Embryonic facial prominence (tissue), 1 donor: ENCODE results near the gene RET.

Experiments
- DNase-seq: peaks from one replicate; pipeline ENCODE4 v3.0.0-alpha.2; 2016; ENCODE audit errors: extremely low spot score

RET gene

GRCh38 chr10:43120116-43120928, 43.5 kb downstream of the RET start:
- no peak for DNase-seq

GRCh38 chr10:43120929-43121314, 44.1 kb downstream of the RET start:
- no peak for DNase-seq

- no peak for DNase-seq
These were observed 44.6 kb downstream of the RET start for GRCh38 chr10:43121444-43121843.

DNA sequence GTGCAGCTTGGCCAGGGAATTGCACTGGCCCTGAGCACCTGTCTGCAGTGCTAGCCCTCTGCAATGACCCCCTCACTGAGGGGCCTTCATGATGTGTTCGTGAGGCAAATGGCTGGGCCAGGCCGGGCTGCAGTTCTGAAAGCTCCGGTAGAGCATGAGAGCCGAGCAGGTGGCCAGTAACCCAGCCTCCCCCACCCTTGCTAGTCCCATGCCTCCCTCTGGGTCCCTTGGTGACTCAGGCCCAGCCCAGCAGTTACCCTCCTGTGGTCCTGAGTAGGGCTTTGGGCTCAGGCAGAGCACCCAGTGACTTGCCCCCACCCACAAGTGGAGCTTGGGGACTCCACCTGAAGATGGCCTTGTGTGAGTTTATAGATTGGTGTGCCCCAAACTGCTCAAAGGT, 45.2 kb downstream of the RET start:
- DNase-seq, result no peak

- no peak for DNase-seq
These were observed 46.0 kb downstream of the RET start for GRCh38 chr10:43122826-43123225.

DNA sequence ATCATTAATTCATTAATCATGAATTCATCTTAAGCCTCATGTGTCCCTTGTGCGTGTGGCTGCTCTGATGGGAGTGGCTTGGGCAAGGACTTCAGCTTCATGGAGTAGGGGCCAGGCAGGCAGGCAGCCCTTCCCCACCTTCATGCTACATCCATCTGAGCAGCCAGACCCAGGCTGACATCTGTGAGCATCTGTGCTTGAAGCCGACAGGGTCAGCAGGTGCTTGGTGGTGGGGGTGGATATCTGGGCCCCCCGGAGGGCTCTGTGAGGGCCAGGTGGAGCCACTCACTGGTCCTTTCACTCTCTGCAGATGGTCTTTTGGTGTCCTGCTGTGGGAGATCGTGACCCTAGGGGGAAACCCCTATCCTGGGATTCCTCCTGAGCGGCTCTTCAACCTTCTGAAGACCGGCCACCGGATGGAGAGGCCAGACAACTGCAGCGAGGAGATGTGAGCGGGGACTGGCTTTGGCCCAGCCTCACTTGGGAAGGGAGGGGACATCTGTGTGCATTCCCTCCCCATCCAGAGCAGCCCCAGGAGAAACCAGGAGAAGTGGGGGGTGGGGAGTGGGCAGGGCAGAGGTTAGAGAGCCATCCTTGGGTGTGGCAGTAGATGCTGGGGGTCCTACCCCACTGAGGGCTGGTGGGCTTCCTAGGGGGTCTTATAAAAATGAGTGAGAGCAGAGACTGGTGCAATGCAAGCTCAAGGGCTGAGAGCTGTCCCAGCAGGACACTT, 46.7 kb downstream of the RET start:
- no peak for DNase-seq

DNA sequence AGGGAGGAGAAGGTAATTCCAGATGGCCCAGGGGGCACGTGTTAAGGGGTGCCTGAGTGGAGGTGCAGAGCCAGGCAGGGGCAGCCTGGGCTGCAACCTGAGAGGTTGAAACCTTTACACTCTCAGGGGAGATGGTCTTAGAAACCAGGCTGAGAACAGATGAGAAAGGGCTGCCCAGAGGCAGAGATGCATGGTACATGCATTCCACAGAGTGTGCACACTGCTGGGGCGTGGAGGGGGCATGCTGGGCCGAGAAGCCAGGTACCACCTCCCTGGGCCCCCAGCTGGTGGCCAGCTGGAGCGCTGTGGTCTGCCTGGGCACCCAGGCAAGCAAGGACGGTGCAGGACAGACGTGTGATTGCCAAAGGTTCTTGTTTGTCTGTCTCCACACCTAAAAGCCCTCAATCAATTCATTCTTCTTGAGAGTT, 47.2 kb downstream of the RET start:
- no peak for DNase-seq

GRCh38 chr10:43124574-43125273, 47.9 kb downstream of the RET start:
- no peak for DNase-seq

GRCh38 chr10:43125274-43125845, 48.5 kb downstream of the RET start:
- DNase-seq, result no peak

DNA sequence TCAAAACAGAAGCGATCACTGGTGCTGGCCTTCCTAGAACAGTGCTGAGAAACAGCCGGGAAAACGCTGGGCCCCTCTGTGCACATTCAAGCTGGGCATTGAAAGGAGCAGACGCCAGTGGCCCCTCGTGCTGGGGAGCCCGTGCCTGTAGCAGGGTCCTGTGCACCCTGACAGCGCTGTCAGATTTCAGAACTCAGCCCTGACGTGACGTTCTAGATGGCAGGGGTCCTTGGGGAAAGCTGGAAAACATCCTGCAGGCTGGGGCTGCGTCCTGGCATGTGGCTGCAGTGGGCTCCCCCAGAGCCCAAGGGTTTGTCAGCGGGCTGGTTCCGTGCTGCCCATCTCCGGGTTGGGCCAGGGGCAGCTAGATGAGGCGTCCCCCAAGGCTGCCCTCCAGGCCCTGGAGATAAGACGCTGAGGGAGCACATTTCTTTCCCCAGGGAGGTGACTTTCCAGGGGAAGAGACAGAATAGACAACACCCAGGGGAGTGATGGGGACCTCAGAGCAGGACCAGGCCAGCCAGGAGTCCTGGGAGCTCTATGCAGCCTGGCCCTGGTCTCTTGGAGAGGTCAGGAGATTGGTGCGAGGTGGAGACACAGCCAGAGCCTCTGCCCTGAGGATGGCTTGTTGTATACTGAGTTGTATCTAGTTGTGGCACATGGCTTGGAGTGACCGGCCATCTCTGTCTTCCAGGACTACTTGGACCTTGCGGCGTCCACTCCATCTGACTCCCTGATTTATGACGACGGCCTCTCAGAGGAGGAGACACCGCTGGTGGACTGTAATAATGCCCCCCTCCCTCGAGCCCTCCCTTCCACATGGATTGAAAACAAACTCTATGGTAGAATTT, 49.2 kb downstream of the RET start:
- no peak for DNase-seq

- DNase-seq, result no peak
These were observed 50.0 kb downstream of the RET start for GRCh38 chr10:43126759-43127424.

- DNase-seq, result no peak
These were observed 50.6 kb downstream of the RET start for GRCh38 chr10:43127442-43127841.

- DNase-seq, result no peak
These were observed 51.5 kb downstream of the RET start for GRCh38 chr10:43128331-43128730.

DNA sequence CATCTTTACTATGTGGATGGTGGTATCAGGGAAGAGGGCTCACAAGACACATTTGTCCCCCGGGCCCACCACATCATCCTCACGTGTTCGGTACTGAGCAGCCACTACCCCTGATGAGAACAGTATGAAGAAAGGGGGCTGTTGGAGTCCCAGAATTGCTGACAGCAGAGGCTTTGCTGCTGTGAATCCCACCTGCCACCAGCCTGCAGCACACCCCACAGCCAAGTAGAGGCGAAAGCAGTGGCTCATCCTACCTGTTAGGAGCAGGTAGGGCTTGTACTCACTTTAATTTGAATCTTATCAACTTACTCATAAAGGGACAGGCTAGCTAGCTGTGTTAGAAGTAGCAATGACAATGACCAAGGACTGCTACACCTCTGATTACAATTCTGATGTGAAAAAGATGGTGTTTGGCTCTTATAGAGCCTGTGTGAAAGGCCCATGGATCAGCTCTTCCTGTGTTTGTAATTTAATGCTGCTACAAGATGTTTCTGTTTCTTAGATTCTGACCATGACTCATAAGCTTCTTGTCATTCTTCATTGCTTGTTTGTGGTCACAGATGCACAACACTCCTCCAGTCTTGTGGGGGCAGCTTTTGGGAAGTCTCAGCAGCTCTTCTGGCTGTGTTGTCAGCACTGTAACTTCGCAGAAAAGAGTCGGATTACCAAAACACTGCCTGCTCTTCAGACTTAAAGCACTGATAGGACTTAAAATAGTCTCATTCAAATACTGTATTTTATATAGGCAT, 52.3 kb downstream of the RET start:
- DNase-seq, result peak; percentile 42

GRCh38 chr10:43130770-43131171, 53.9 kb downstream of the RET start:
- no peak for DNase-seq

DNA sequence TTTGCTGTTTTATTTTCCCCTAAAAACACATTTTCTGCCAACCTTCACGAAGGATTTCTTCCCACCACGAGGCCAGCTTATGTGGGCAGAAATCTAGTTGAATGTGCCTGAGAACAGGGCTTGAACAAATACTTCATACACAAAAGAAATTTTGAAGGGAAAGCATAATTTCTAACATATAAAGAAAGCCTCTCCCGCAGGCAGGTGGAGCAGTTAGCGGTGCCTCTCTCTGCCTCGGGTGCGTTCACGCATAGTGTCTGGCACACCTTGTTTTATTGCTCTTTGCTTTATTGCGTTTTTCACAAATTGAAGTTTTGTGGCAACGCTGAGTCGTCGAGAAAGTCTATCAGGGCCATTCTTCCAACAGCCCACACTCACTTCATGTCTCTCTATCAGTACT, 54.4 kb downstream of the RET start:
- DNase-seq, result no peak

DNA sequence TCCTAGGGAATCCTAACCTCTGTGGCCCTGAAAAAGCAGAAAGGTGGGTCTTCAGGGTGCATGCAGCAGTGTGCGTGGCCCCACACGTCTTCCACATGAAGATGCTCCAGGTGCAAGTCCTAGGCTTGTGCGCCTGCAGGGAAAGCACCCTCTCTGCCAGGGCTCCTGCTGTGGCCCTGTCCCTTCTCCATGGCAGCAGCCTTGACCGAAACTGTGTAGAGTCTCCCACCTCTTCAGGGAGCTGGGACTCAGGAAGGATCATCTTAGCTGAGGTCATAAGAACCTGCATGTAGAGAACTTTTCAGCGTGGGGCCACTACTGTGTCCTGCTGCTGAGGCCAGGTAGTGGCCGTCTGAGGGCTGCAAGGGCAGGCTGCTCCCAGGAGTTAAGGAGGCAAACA, 55.0 kb downstream of the RET start:
- no peak for DNase-seq

DNA sequence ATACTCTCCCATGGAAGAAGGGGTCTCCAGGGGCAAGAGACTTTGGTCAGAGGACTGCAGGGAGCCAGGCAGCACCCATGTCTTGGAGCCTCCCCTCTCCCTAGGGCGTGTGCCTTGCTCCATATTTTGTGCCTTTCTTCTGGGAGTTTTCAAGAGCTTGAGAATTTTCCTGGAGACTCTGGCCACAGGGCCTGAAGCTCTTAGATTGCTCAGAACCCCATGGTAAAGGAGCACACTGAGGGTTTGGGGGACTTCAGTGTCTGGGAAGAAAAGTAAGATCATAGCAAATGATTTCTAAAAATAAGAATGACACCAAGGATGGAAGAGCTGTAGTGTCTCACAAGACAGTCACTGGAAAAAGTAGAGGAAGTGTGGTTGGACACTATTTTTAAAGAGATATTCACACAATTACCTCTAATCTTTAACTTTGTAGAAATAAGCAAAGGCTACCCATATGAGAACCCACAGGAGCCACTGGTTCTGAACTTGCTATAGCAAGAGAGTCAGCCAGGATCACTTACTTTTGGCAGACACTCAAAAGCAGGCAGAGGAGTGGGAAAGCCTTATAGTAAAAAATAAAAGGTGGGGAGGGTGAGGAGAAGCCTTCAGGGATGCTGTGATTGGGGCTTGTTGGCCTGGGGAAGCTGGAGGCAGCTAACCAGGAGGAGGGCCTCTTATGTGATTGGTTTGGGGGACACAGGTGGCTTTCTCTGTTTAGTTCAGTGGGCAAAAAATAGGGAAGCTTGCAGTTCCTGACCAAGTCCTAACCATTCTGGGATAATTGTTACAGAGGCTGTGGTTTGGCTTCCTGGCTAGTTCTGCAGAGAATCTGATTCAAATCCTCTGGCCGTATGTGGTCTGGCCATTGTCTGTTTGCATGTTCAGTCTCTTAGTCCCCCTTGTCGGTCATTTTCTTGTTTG, 56.3 kb downstream of the RET start:
- DNase-seq, result no peak
